Mesenteric fat pad (tissue), 1 donor: ENCODE data around the gene KLC3. TPM values are rescaled to one million over a fixed set of nuclear protein-coding genes. Genes with fewer than 3 reads are reported as not detected.

Experiments
- DNase-seq: peaks from one replicate; pipeline ENCODE4 v3.0.0-alpha.2; 2020; ENCODE audit warnings: low spot score
- total RNA-seq: library from RNA; stranded (reverse); fragmentation: NEBNext Ultra II Directional; extraction: Animal tissue kit (Norgen Biotek cat#: 25700); gene quantifications from one replicate; pipeline ENCODE4 v1.2.1, GENCODE V29; 2021
- donor health status: DM: yes; HTN: yes; CAD: no.

KLC3 gene
- total RNA-seq, 1 donor from 2014 or later = not detected

GRCh38 chr19:45370410-45371204 is 30.1 kb downstream of the KLC3 start, which contains the start of gene ERCC2:
ERCC2 (minus strand) TSS chr19:45370573; CDS start chr19:45370540, 33 bp downstream.
- peak; percentile 100 for DNase-seq

GRCh38 chr19:45376045-45376724 is 35.6 kb downstream of the KLC3 start:
- DNase-seq = no peak

- DNase-seq = no peak
Observed at GRCh38 chr19:45380107-45380506, 39.6 kb downstream of the KLC3 start.

GRCh38 chr19:45382426-45382825 is 41.9 kb downstream of the KLC3 start:
- no peak for DNase-seq

- DNase-seq = no peak
Observed at GRCh38 chr19:45385392-45386221, 45.1 kb downstream of the KLC3 start.

- DNase-seq = no peak
Observed at GRCh38 chr19:45391346-45391745, 50.8 kb downstream of the KLC3 start.

GRCh38 chr19:45391871-45392665 is 51.5 kb downstream of the KLC3 start:
- no peak for DNase-seq

GRCh38 chr19:45395821-45396617 is 55.5 kb downstream of the KLC3 start:
- no peak for DNase-seq

GRCh38 chr19:45400192-45400591 is 59.6 kb downstream of the KLC3 start:
- DNase-seq = no peak

Other genes starting within 250 kb of the KLC3 start
- 22.0 TPM for gene PPP1R37, start 247.6 kb upstream of the KLC3 start, total RNA-seq
- gene NKPD1, start 179.8 kb upstream of the KLC3 start, total RNA-seq = not detected
- gene TRAPPC6A, start 162.5 kb upstream of the KLC3 start, total RNA-seq = 12.3 TPM
- gene BLOC1S3, start 162.0 kb upstream of the KLC3 start, total RNA-seq = 8.4 TPM
- gene EXOC3L2, start 95.3 kb upstream of the KLC3 start, total RNA-seq = 4.8 TPM
- 25.9 TPM for gene MARK4, start 89.5 kb upstream of the KLC3 start, total RNA-seq
- not detected for gene CKM, start 17.9 kb upstream of the KLC3 start, total RNA-seq
- 12.3 TPM for gene ERCC2, start 29.8 kb downstream of the KLC3 start, total RNA-seq
- gene PPP1R13L, start 64.3 kb downstream of the KLC3 start, total RNA-seq = 17.6 TPM
- gene POLR1G, start 65.9 kb downstream of the KLC3 start, total RNA-seq = 6.7 TPM
- 82.3 TPM for gene ERCC1, start 83.2 kb downstream of the KLC3 start, total RNA-seq
- 907 TPM for gene FOSB, start 127.2 kb downstream of the KLC3 start, total RNA-seq
- 8.3 TPM for gene RTN2, start 156.3 kb downstream of the KLC3 start, total RNA-seq
- 1.1 TPM for gene PPM1N, start 157.7 kb downstream of the KLC3 start, total RNA-seq
- gene VASP, start 166.7 kb downstream of the KLC3 start, total RNA-seq = 104 TPM
- 12.5 TPM for gene OPA3, start 244.1 kb downstream of the KLC3 start, total RNA-seq